K562 (cell line): ENCODE data around the gene C1R. TPM values are rescaled to one million over a fixed set of nuclear protein-coding genes. Genes with fewer than 3 reads are reported as not detected.

Experiments used
- BHLHE40 ChIP-seq: IDR thresholded peaks from 2 replicates; pipeline ENCODE4 v1.6.1; 2011; ENCODE audit warnings: low read length, improper control_type of control experiment
- DMBX1 ChIP-seq: fragments of 250-450 bp; sonication (Bioruptor Pico); IDR thresholded peaks from 2 replicates; pipeline ENCODE4 v1.8.0; 2022; ENCODE audit warnings: inconsistent platforms, mild to moderate bottlenecking, moderate library complexity, borderline replicate concordance
- GABPB2 ChIP-seq: fragments of 250-450 bp; sonication (Bioruptor Pico); conservative IDR thresholded peaks from 2 replicates; pipeline ENCODE4 v1.5.1; 2021; ENCODE audit warnings: mild to moderate bottlenecking
- GTF2E2 ChIP-seq: fragments of 200-800 bp; sonication (Bioruptor generic); IDR thresholded peaks from 2 replicates; pipeline ENCODE4 v1.6.1; 2016; ENCODE audit warnings: missing genetic modification characterization, missing compliant biosample characterization
- HDAC2 ChIP-seq: fragments of 450-650 bp; IDR thresholded peaks from 2 replicates; pipeline ENCODE4 v1.6.1; 2016; ENCODE audit warnings: mild to moderate bottlenecking
- HIVEP1 ChIP-seq: fragments of 250-450 bp; sonication (Bioruptor Pico); IDR thresholded peaks from 2 replicates; pipeline ENCODE4 v1.4.0; 2020; ENCODE audit warnings: mild to moderate bottlenecking
- HMGN3 ChIP-seq: IDR thresholded peaks from 2 replicates; pipeline ENCODE4 v1.6.1; 2011; ENCODE audit warnings: borderline replicate concordance, low read depth, mild to moderate bottlenecking, mixed read lengths, low read length; ENCODE audit not compliant: insufficient read length; ENCODE audit errors: extremely low read depth
- IRF2 ChIP-seq: sonication (generic); formaldehyde crosslinking; IDR thresholded peaks from 2 replicates; pipeline ENCODE4 v1.8.1; 2022; ENCODE audit warnings: mild to moderate bottlenecking, missing genetic modification reagents
- KAT7 ChIP-seq: sonication (generic); formaldehyde crosslinking; IDR thresholded peaks from 2 replicates; pipeline ENCODE4 v1.8.0; 2022; ENCODE audit warnings: missing genetic modification reagents, mild to moderate bottlenecking, borderline replicate concordance
- MXI1 ChIP-seq: IDR thresholded peaks from 2 replicates; pipeline ENCODE4 v1.6.1; 2011; ENCODE audit warnings: low read depth, mild to moderate bottlenecking, improper control_type of control experiment, low read length
- NCOA1 ChIP-seq: fragments of 450-650 bp; IDR thresholded peaks from 2 replicates; pipeline ENCODE4 v1.6.1; 2016; ENCODE audit warnings: low read depth
- NR2C1 ChIP-seq, 2 experiments: fragments of 450-650 bp; IDR thresholded peaks; 2 replicates each; pipeline ENCODE4 v1.6.1; 2017; ENCODE audit warnings: mild to moderate bottlenecking in 2 of 2, antibody characterized with exemption in 1 of 2, inconsistent platforms in 1 of 2, missing compliant biosample characterization in 1 of 2, missing genetic modification characterization in 1 of 2
- SMARCE1 ChIP-seq: fragments of 450-650 bp; IDR thresholded peaks from 2 replicates; pipeline ENCODE4 v1.7.1; 2016; ENCODE audit warnings: mild to moderate bottlenecking
- TEAD2 ChIP-seq: fragments of 450-650 bp; IDR thresholded peaks from 2 replicates; pipeline ENCODE4 v1.6.1; 2016; ENCODE audit warnings: missing genetic modification characterization, control low read depth, missing compliant biosample characterization
- ZNF324 ChIP-seq: fragments of 250-450 bp; sonication (Bioruptor Pico); IDR thresholded peaks from 2 replicates; pipeline ENCODE4 v1.4.0; 2020; ENCODE audit warnings: mild to moderate bottlenecking
- ZNF668 ChIP-seq: fragments of 250-450 bp; sonication (Bioruptor Pico); IDR thresholded peaks from 2 replicates; pipeline ENCODE4 v1.8.0; 2022; ENCODE audit warnings: mild to moderate bottlenecking, inconsistent platforms
- polyA plus RNA-seq, 8 experiments: library from polyadenylated mRNA; depleted of rRNA in 4 of 8; stranded (reverse) in 5 of 8; unstranded in 3 of 8; fragments of >200 nt; fragmentation: Nextera tagmentation in 2 of 8; fragmentation: Illumina TruSeq in 1 of 8; extraction: Ambion mirVana in 2 of 8; extraction: Trizol in 1 of 8; gene quantifications; 2 replicates each; pipeline versions ENCODE4 v1.2.1 to v1.2.3, GENCODE V29; 2011 to 2014; ENCODE audit warnings: inconsistent platforms in 1 of 8, missing spikeins in 1 of 8
- total RNA-seq, 7 experiments: library from RNA; depleted of rRNA in 6 of 7; stranded (reverse); fragments of >200 nt in 6 of 7; fragmentation: Illumina TruSeq in 2 of 7; extraction: Trizol in 2 of 7; gene quantifications; 2 replicates each; pipeline versions ENCODE4 v1.2.1 to v1.2.3, GENCODE V29; 2011 to 2021; ENCODE audit warnings: low replicate concordance in 1 of 7
- TF ChIP-seq, protein P1 (sequence below), 3 experiments: fragments of 200-800 bp in 1 of 3; sonication (Bioruptor generic) in 1 of 3; sonication (generic) in 1 of 3; formaldehyde crosslinking in 1 of 3; IDR thresholded peaks; 2 replicates each; pipeline versions ENCODE4 v1.6.1 to v1.8.0; 2016 to 2022; ENCODE audit warnings: mild to moderate bottlenecking in 2 of 3, missing compliant biosample characterization in 2 of 3, missing genetic modification characterization in 2 of 3, missing genetic modification reagents in 1 of 3
- TF ChIP-seq, protein P2 (sequence below): fragments of 450-650 bp; formaldehyde crosslinking; IDR thresholded peaks from 2 replicates; pipeline ENCODE4 v1.4.0; 2022; ENCODE audit warnings: mild to moderate bottlenecking, moderate library complexity
- TF ChIP-seq, protein P3 (sequence below): fragments of 150-350 bp; conservative IDR thresholded peaks from 2 replicates; pipeline ENCODE4 v1.6.1; 2014; ENCODE audit warnings: low read length
- TF ChIP-seq, protein P4 (sequence below): fragments of 450-650 bp; conservative IDR thresholded peaks from 2 replicates; pipeline ENCODE4 v1.6.1; 2016; ENCODE audit warnings: missing genetic modification characterization, low read depth, mild to moderate bottlenecking, missing compliant biosample characterization, moderate library complexity

Gene C1R
- total and polyA plus RNA-seq, 9 of the 15 experiments (the other 6 are each of a cell fraction or from before 2014, with no cell fraction given): 0.07 to 1.0 (median 0.33) TPM; not detected in 1

DNA sequence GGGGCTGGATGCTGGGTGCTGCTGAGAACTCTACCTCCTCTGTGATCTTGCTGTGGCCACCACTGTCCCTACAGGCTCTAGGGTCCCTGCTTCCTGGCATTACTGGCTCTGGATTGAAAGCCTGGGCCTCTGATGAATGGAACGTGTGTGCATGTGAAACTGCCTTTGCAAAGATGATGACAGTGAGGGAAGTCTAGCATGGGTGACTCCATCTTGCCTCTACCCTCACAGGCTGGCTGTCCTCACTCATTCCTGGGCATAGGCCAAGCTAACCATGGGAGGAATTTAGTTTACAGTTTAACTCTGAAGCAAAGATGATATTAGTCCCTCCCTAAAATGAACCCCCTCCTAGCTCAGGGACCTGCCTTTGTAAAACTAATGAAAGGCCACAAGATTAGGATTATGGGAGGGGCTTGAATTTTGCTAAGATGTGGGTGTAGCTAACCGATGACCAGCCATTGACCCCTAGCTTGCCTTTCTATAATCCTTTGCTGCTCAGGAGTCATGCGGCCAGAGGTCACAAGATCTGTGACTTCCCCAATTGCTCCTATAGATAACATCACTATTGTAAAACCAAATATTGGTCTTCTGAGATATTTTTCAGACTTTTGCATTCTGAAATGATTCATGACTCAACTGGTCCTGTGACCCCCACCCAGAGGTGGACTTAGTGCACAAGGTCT, 33.9 kb downstream of the C1R start (continued):
- TF ChIP-seq DMBX1 (CRISPR knock-in tag): peak; percentile 71; the same call in 1 of the 2 replicates
- no peak for TF ChIP-seq BHLHE40
- TF ChIP-seq GTF2E2 (tag): no peak
- TF ChIP-seq GABPB2: no peak
- TF ChIP-seq TEAD2 (tag): 0 out of 2 replicates have a peak, but pooled peaks have one; percentile 12
- peak; percentile 47; the same call in 1 of the 2 replicates for TF ChIP-seq SMARCE1
- TF ChIP-seq, protein P1, sequence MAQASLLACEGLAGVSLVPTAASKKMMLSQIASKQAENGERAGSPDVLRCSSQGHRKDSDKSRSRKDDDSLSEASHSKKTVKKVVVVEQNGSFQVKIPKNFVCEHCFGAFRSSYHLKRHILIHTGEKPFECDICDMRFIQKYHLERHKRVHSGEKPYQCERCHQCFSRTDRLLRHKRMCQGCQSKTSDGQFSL (CRISPR knock-in tag; IDR thresholded peaks at IDR 0.05): no peak
- TF ChIP-seq, protein P1 (tag; IDR thresholded peaks at IDR 0.05): peak in 1 of 2 experiments; percentile 85; a peak in 2 of 4 replicates
- TF ChIP-seq NR2C1 (IDR thresholded peaks at IDR 0.05): peak; percentile 30; the same call in 1 of the 2 replicates
- TF ChIP-seq NR2C1 (tag; IDR thresholded peaks at IDR 0.05): peak; percentile 81
- TF ChIP-seq ZNF324 (CRISPR knock-in tag): no peak
- no peak for TF ChIP-seq NCOA1
- no peak for TF ChIP-seq HDAC2
- TF ChIP-seq HMGN3: no peak
- TF ChIP-seq, protein P2, sequence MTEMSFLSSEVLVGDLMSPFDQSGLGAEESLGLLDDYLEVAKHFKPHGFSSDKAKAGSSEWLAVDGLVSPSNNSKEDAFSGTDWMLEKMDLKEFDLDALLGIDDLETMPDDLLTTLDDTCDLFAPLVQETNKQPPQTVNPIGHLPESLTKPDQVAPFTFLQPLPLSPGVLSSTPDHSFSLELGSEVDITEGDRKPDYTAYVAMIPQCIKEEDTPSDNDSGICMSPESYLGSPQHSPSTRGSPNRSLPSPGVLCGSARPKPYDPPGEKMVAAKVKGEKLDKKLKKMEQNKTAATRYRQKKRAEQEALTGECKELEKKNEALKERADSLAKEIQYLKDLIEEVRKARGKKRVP (CRISPR knock-in tag): peak; percentile 65
- TF ChIP-seq ZNF668: peak; percentile 82; the same call in 1 of the 2 replicates
- TF ChIP-seq, protein P3, sequence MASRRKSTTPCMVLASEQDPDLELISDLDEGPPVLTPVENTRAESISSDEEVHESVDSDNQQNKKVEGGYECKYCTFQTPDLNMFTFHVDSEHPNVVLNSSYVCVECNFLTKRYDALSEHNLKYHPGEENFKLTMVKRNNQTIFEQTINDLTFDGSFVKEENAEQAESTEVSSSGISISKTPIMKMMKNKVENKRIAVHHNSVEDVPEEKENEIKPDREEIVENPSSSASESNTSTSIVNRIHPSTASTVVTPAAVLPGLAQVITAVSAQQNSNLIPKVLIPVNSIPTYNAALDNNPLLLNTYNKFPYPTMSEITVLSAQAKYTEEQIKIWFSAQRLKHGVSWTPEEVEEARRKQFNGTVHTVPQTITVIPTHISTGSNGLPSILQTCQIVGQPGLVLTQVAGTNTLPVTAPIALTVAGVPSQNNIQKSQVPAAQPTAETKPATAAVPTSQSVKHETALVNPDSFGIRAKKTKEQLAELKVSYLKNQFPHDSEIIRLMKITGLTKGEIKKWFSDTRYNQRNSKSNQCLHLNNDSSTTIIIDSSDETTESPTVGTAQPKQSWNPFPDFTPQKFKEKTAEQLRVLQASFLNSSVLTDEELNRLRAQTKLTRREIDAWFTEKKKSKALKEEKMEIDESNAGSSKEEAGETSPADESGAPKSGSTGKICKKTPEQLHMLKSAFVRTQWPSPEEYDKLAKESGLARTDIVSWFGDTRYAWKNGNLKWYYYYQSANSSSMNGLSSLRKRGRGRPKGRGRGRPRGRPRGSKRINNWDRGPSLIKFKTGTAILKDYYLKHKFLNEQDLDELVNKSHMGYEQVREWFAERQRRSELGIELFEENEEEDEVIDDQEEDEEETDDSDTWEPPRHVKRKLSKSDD: no peak
- TF ChIP-seq KAT7 (CRISPR knock-in tag): no peak
- TF ChIP-seq, protein P4, sequence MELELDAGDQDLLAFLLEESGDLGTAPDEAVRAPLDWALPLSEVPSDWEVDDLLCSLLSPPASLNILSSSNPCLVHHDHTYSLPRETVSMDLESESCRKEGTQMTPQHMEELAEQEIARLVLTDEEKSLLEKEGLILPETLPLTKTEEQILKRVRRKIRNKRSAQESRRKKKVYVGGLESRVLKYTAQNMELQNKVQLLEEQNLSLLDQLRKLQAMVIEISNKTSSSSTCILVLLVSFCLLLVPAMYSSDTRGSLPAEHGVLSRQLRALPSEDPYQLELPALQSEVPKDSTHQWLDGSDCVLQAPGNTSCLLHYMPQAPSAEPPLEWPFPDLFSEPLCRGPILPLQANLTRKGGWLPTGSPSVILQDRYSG (tag): peak; percentile 93
- no peak for TF ChIP-seq IRF2 (CRISPR knock-in tag)
- no peak for TF ChIP-seq MXI1
- TF ChIP-seq HIVEP1: peak; percentile 75; the same call in 1 of the 2 replicates
